Vagina (tissue), 2 donors: ENCODE results near the gene MED19.

Experiments
- POLR2A ChIP-seq, 2 donors: fragments of 450-650 bp; IDR thresholded peaks; one replicate each; pipeline ENCODE4 v1.6.1; 2017; ENCODE audit warnings: antibody characterized with exemption in 2 of 2, mild to moderate bottlenecking in 2 of 2, moderate library complexity in 2 of 2
- POLR2AphosphoS5 ChIP-seq, 2 donors: sonication (generic); formaldehyde crosslinking; IDR thresholded peaks; one replicate each; pipeline ENCODE4 v1.9.0; 2017; ENCODE audit warnings: antibody characterized with exemption in 2 of 2, mild to moderate bottlenecking in 2 of 2, low read depth in 1 of 2; ENCODE audit not compliant: insufficient read depth in 1 of 2
- TF ChIP-seq, protein P1 (sequence below), 3 experiments: fragments of 450-650 bp in 2 of 3; fragments of 200-600 bp in 1 of 3; sonication (generic) in 1 of 3; IDR thresholded peaks; one replicate each; pipeline ENCODE4 v1.5.1; 2017 to 2019; ENCODE audit warnings: antibody characterized with exemption in 3 of 3, mild to moderate bottlenecking in 2 of 3, moderate library complexity in 2 of 3

DNA sequence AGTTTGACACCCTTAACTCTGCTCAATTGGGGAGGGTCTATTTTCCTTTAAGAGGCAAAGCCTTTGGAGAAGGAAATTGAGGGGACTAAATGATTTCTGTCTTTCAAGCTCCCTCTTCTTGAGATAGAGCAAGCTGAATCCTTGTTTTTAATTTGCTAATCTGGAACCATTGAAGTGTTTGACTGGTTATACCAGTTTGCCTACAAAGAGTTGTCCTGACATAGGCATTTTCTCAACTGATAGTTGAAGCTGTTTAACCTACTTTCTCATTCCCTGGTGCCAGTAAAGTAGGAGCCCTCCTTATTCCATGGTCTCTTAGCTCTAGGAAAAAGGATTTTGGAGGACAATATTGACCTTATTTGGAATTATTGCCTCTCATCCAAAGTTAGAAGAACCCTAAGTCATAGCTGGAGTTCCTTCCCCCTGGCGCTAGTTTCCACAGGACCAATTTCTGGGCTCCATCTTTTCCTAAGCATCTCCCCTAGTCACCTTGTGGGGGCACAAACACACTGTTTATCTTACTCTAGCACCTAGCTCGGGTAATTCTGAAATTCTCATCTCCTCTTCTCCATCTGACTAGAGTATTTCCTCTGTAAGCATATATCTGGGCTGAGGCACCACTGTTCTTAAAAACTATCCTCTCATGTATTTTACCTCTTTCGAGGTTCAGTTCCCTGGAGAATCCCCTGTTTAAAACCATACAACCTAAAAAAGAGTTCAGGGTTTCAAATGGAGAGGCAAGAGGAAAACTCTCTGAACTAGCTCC is 36.7 kb downstream of the MED19 start:
- TF ChIP-seq POLR2A (IDR thresholded peaks at IDR 0.05) (no peak), POLR2AphosphoS5 (IDR thresholded peaks at IDR 0.05; ENCODE audit: insufficient read depth in 1 of 2, low read depth in 1 of 2) (peak in 1 of 2 donors; percentile 32)
- TF ChIP-seq, protein P1, sequence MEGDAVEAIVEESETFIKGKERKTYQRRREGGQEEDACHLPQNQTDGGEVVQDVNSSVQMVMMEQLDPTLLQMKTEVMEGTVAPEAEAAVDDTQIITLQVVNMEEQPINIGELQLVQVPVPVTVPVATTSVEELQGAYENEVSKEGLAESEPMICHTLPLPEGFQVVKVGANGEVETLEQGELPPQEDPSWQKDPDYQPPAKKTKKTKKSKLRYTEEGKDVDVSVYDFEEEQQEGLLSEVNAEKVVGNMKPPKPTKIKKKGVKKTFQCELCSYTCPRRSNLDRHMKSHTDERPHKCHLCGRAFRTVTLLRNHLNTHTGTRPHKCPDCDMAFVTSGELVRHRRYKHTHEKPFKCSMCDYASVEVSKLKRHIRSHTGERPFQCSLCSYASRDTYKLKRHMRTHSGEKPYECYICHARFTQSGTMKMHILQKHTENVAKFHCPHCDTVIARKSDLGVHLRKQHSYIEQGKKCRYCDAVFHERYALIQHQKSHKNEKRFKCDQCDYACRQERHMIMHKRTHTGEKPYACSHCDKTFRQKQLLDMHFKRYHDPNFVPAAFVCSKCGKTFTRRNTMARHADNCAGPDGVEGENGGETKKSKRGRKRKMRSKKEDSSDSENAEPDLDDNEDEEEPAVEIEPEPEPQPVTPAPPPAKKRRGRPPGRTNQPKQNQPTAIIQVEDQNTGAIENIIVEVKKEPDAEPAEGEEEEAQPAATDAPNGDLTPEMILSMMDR (IDR thresholded peaks at IDR 0.05): no peak
